Measurements from ENCODE around the gene ZDHHC6.

The ZDHHC6 gene

GRCh38 chr10:112429654-112430230 lies 17.0 kb downstream of the ZDHHC6 start:
- TF ChIP-seq, protein P1, sequence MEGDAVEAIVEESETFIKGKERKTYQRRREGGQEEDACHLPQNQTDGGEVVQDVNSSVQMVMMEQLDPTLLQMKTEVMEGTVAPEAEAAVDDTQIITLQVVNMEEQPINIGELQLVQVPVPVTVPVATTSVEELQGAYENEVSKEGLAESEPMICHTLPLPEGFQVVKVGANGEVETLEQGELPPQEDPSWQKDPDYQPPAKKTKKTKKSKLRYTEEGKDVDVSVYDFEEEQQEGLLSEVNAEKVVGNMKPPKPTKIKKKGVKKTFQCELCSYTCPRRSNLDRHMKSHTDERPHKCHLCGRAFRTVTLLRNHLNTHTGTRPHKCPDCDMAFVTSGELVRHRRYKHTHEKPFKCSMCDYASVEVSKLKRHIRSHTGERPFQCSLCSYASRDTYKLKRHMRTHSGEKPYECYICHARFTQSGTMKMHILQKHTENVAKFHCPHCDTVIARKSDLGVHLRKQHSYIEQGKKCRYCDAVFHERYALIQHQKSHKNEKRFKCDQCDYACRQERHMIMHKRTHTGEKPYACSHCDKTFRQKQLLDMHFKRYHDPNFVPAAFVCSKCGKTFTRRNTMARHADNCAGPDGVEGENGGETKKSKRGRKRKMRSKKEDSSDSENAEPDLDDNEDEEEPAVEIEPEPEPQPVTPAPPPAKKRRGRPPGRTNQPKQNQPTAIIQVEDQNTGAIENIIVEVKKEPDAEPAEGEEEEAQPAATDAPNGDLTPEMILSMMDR (IDR thresholded peaks at IDR 0.05; ENCODE audit: low read length, missing control alignments) = no peak
- no peak for DNase-seq (ENCODE audit: low read depth)
- H3K4me3 ChIP-seq (replicated peaks; ENCODE audit: low read depth, low read length) = no peak overlapping the region

DNA sequence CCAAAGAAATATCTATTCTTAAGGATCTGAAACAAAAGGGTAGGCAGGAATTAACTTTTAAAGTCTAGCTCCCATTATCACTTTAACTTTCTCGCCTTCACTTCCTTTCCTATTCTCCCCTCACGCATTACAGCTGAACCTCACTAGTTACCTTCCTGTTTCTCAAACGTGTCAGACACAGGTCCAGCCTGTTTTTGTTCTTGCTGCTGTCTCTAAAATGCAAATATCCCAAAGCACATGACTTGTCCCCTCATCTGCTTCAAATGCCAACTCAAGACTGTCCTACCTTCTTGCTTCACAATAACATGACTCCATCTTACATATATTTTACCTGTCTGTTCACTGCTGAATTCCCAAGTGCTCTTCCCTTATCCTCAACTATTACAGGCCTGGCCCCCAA lies 17.6 kb downstream of the ZDHHC6 start:
- H3K4me3 ChIP-seq (replicated peaks; ENCODE audit: low read depth, low read length) = no peak overlapping the region
- no peak for DNase-seq (ENCODE audit: low read depth)
- TF ChIP-seq, protein P1 (IDR thresholded peaks at IDR 0.05; ENCODE audit: low read length, missing control alignments) = no peak

GRCh38 chr10:112426111-112426510 lies 20.6 kb downstream of the ZDHHC6 start:
- TF ChIP-seq, protein P1 (IDR thresholded peaks at IDR 0.05; ENCODE audit: low read length, missing control alignments) = no peak
- DNase-seq (ENCODE audit: low read depth) = no peak
- H3K4me3 ChIP-seq (replicated peaks; ENCODE audit: low read depth, low read length) = no peak overlapping the region

GRCh38 chr10:112424651-112425050 lies 22.1 kb downstream of the ZDHHC6 start:
- TF ChIP-seq, protein P1 (IDR thresholded peaks at IDR 0.05; ENCODE audit: low read length, missing control alignments) = no peak
- no peak for DNase-seq (ENCODE audit: low read depth)

DNA sequence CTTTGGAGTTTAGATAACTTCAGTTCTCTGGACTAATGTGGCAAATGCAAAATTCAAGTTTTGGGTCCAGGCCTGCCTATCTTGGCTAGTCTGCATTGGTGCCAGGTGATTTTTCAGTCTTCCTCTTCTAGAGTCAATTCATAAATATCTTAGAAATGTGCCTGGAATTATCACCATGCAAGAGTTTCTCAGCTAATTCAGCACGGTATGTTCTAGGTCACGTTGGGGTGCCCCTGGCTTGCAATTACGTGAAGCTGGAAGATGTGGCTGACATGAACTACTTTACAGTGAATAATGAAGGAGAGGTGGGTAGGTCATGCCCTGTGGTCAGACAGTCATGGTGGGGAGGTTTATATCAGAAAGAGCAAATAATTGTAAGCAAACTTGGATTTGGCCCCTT lies 25.0 kb downstream of the ZDHHC6 start:
- TF ChIP-seq, protein P1 (IDR thresholded peaks at IDR 0.05; ENCODE audit: low read length, missing control alignments) = no peak
- no peak for DNase-seq (ENCODE audit: low read depth)
- no peak overlapping the region for H3K4me3 ChIP-seq (replicated peaks; ENCODE audit: low read depth, low read length)

More at GRCh38 chr10:112424651-112425050, 22.1 kb downstream of the ZDHHC6 start:
- H3K4me3 ChIP-seq (replicated peaks; ENCODE audit: low read depth, low read length) = no peak overlapping the region

- DNase-seq (ENCODE audit: low read depth) = no peak
- TF ChIP-seq, protein P1 (IDR thresholded peaks at IDR 0.05; ENCODE audit: low read length, missing control alignments) = no peak
- H3K4me3 ChIP-seq (replicated peaks; ENCODE audit: low read depth, low read length) = no peak overlapping the region
Measured at GRCh38 chr10:112412696-112413095, 34.0 kb downstream of the ZDHHC6 start.

GRCh38 chr10:112409755-112410154 lies 37.0 kb downstream of the ZDHHC6 start:
- TF ChIP-seq, protein P1 (IDR thresholded peaks at IDR 0.05; ENCODE audit: low read length, missing control alignments) = no peak
- DNase-seq (ENCODE audit: low read depth) = no peak
- H3K4me3 ChIP-seq (replicated peaks; ENCODE audit: low read depth, low read length) = no peak overlapping the region

Data from fibroblast of pulmonary artery (primary cell).